GM12878 (cell line): ENCODE data around the gene IL16. TPM values are rescaled to one million over a fixed set of nuclear protein-coding genes. Genes with fewer than 3 reads are reported as not detected.

Experiments
- ATAC-seq: fragments of 200-7000 bp; cut with Tn5 transposase; 3 replicates; pipeline ENCODE4 v1.9.1; 2020; ENCODE audit warnings: mild to moderate bottlenecking, moderate library complexity
- BruUV-seq: library from RNA; stranded (reverse); fragments of 400-500 nt; replicated peaks from 2 replicates; lab custom pipeline; 2021; lab: Mats Ljungman, UMichigan
- CTCF ChIA-PET: fragments of 300-600 bp; sonication (Branson Sonifier 250); formaldehyde crosslinking; extraction: SDS; loops from one replicate; lab custom pipeline; 2021; ENCODE audit warnings: inconsistent platforms; lab: Yijun Ruan, JAX
- POLR2A ChIA-PET: fragments of 350-600 bp; formaldehyde crosslinking; extraction: SDS; loops from one replicate; lab custom pipeline; 2021; ENCODE audit warnings: inconsistent platforms; lab: Charles Lee
- RAD21 ChIA-PET: fragments of 300-600 bp; sonication (Branson Sonifier 250); formaldehyde crosslinking; loops from one replicate; lab custom pipeline; 2023; ENCODE audit warnings: antibody characterized with exemption; ENCODE audit not compliant: unreplicated experiment; lab: Charles Lee
- SMC1A ChIA-PET: fragments of 300-600 bp; sonication (Branson Sonifier 250); formaldehyde crosslinking; loops from one replicate; lab custom pipeline; 2023; ENCODE audit not compliant: unreplicated experiment, uncharacterized antibody; lab: Charles Lee
- DNase-seq: peaks from one replicate; pipeline ENCODE4 v3.0.0-alpha.2; 2011; ENCODE audit warnings: low read depth, low spot score
- FAIRE-seq: peaks from 3 replicates; lab custom pipeline; 2011; peaks lifted over from hg19 to GRCh38; lab: Jason Lieb, UNC
- H2AFZ ChIP-seq: 2 replicates; pipeline ENCODE4 v1.6.0; 2011; ENCODE audit warnings: low read depth, low read length, control low read depth; ENCODE audit not compliant: control insufficient read depth
- H3K27ac ChIP-seq: 2 replicates; pipeline ENCODE4 v1.5.1; 2011; ENCODE audit warnings: control low read depth; ENCODE audit not compliant: control insufficient read depth, insufficient read depth
- H3K27me3 ChIP-seq, 2 experiments: replicated peaks in 1 of 2; 2 replicates each; pipeline versions ENCODE4 v1.6.0 to v1.6.1; 2011; ENCODE audit warnings: low read length in 1 of 2; ENCODE audit not compliant: control insufficient read depth in 2 of 2, insufficient read depth in 2 of 2
- H3K36me3 ChIP-seq, 2 experiments: 2 replicates each; pipeline ENCODE4 v1.5.1; 2011; ENCODE audit warnings: low read length in 1 of 2; ENCODE audit not compliant: control insufficient read depth in 2 of 2, insufficient read depth in 2 of 2
- H3K4me1 ChIP-seq: 2 replicates; pipeline ENCODE4 v1.6.1; 2011; ENCODE audit warnings: mild to moderate bottlenecking, low read length, moderate library complexity, mixed read lengths; ENCODE audit not compliant: control insufficient read depth, insufficient read depth
- H3K4me2 ChIP-seq: 2 replicates; pipeline ENCODE4 v1.6.0; 2011; ENCODE audit warnings: control low read depth; ENCODE audit not compliant: control insufficient read depth, insufficient read depth
- H3K4me3 ChIP-seq: fragments of 200-600 bp; sonication (generic); 2 replicates; pipeline ENCODE4 v1.5.1; 2016
- H3K79me2 ChIP-seq: 2 replicates; pipeline ENCODE4 v1.6.0; 2011; ENCODE audit warnings: low read length; ENCODE audit not compliant: control insufficient read depth, insufficient read depth
- H3K9ac ChIP-seq: 2 replicates; pipeline ENCODE4 v1.8.0; 2011; ENCODE audit warnings: low read length, control low read depth, mixed read lengths; ENCODE audit not compliant: control insufficient read depth, insufficient read depth
- H3K9me3 ChIP-seq: replicated peaks from 3 replicates; pipeline ENCODE4 v1.5.1; 2011; ENCODE audit warnings: mild to moderate bottlenecking, low read length; ENCODE audit not compliant: control insufficient read depth, insufficient read depth
- H4K20me1 ChIP-seq: 2 replicates; pipeline ENCODE4 v1.6.0; 2011; ENCODE audit not compliant: control insufficient read depth, insufficient read depth
- BACH1 ChIP-seq: fragments of 450-650 bp; IDR thresholded peaks from 2 replicates; pipeline ENCODE4 v1.6.1; 2017; ENCODE audit warnings: mild to moderate bottlenecking, borderline replicate concordance
- EZH2 ChIP-seq: IDR thresholded peaks from 2 replicates; pipeline ENCODE4 v1.6.1; 2012; ENCODE audit warnings: low read depth, mild to moderate bottlenecking, control low read depth, inconsistent platforms, low read length, borderline replicate concordance; ENCODE audit not compliant: control insufficient read depth
- GATAD2B ChIP-seq: fragments of 450-650 bp; conservative IDR thresholded peaks from 2 replicates; pipeline ENCODE4 v1.6.1; 2017; ENCODE audit warnings: low read depth, mild to moderate bottlenecking, moderate library complexity
- SREBF1 ChIP-seq: IDR thresholded peaks from 2 replicates; pipeline ENCODE4 v1.6.1; 2012; ENCODE audit warnings: mild to moderate bottlenecking, low read length
- SUPT20H ChIP-seq: IDR thresholded peaks from 2 replicates; pipeline ENCODE4 v1.6.1; 2011; ENCODE audit warnings: low read depth, mild to moderate bottlenecking, low read length, moderate library complexity, borderline replicate concordance; ENCODE audit not compliant: control insufficient read depth
- TBL1XR1 ChIP-seq: IDR thresholded peaks from 2 replicates; pipeline ENCODE4 v1.6.1; 2012; ENCODE audit warnings: low read depth, low read length, improper control_type of control experiment
- ZZZ3 ChIP-seq: IDR thresholded peaks from 2 replicates; pipeline ENCODE4 v1.6.1; 2011; ENCODE audit warnings: low read depth; ENCODE audit not compliant: control insufficient read depth, insufficient read length
- WGBS: methylation state at CpG from one replicate; pipeline ENCODE4 v1.1.6; 2016; ENCODE audit warnings: low lambda C conversion rate; ENCODE audit not compliant: insufficient replicate concordance, insufficient coverage; ENCODE audit errors: missing lambda C conversion rate; 5-methylcytosine and 5-hydroxymethylcytosine counted together
- in situ Hi-C: fragments of 300-500 bp; cut with MboI; formaldehyde crosslinking; loops from 9 replicates; pipeline ENCODE4 v1.14.3; 2018; ENCODE audit warnings: mixed read lengths
- intact Hi-C: fragments of 100-400 bp; cut with micrococcal nuclease; formaldehyde crosslinking; loops from one replicate; pipeline ENCODE4 v1.14.2; 2022; ENCODE audit not compliant: unreplicated experiment
- polyA plus RNA-seq, 11 experiments: library from polyadenylated mRNA; depleted of rRNA in 4 of 11; unstranded in 6 of 11; stranded (reverse) in 5 of 11; fragments of >200 nt; fragmentation: Nextera tagmentation in 4 of 11; fragmentation: Illumina TruSeq in 1 of 11; extraction: Ambion mirVana in 4 of 11; extraction: Trizol in 1 of 11; gene quantifications; 1 replicate in 1 of 11; 2 replicates in 10 of 11; pipeline versions ENCODE4 v1.2.1 to v1.2.3, GENCODE V29; 2011 to 2016; ENCODE audit warnings: inconsistent platforms in 2 of 11, missing spikeins in 2 of 11, low read depth in 1 of 11
- total RNA-seq, 4 experiments: library from RNA; depleted of rRNA in 3 of 4; stranded (reverse); fragments of >200 nt in 3 of 4; fragmentation: Illumina TruSeq in 1 of 4; extraction: Trizol in 1 of 4; gene quantifications; 2 replicates each; pipeline versions ENCODE4 v1.2.1 to v1.2.3, GENCODE V29; 2013 to 2021
- TF ChIP-seq, protein P1 (sequence below): fragments of 450-650 bp; IDR thresholded peaks from 2 replicates; pipeline ENCODE4 v1.6.1; 2017; ENCODE audit warnings: mild to moderate bottlenecking
- TF ChIP-seq, protein P2 (sequence below): fragments of 450-650 bp; formaldehyde crosslinking; IDR thresholded peaks from 2 replicates; pipeline ENCODE4 v1.5.0; 2022; ENCODE audit warnings: mild to moderate bottlenecking, missing genetic modification characterization
- TF ChIP-seq, protein P3 (sequence below): IDR thresholded peaks from 2 replicates; pipeline ENCODE4 v1.6.1; 2012; ENCODE audit warnings: low read depth, low read length, improper control_type of control experiment
- TF ChIP-seq, protein P4 (sequence below): fragments of 450-650 bp; formaldehyde crosslinking; IDR thresholded peaks from 2 replicates; pipeline ENCODE4 v1.4.0; 2022; ENCODE audit warnings: mild to moderate bottlenecking, moderate library complexity

IL16 gene
- total and polyA plus RNA-seq, 10 of the 15 experiments (the other 5 are each of a cell fraction or from before 2014, with no cell fraction given): 21.7 to 206 (median 44.5) TPM

DNA sequence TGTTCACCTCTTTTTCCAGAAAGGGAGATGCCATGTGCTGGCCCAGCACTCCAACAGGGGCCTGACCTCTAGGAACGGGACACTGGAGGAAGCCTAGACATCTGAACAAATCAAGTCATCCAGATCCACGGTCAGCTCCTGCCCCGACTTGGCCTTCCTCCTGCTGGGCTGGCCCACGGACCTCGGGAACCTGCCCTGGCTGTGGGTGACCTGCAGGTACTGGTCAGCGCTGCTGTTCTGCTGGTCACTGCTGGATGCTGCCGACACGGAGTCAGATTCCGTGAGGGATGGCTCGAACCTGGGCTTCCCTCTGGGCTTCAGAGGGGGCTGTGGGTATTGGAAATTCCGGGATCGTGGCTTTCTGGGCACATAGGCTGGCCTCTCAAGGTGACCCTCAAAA lies 135.6 kb downstream of the IL16 start:
- WGBS: 95% methylated on average over 12 of the region's 12 CpGs
- H3K4me1 ChIP-seq: no peaks in the 10 kb centered on the region; the same call in 1 of the 2 replicates
- SMC1A ChIA-PET: interaction anchor here (1.0 to 2.6 kb wide), 4 partner anchors 31 to 66 kb away, joined by 3 to 16 read pairs (median 6); no protein-coding TSS in a partner anchor
- H3K36me3 ChIP-seq: no peaks in the 10 kb centered on the region
- CTCF ChIA-PET: interaction anchor here (9.2 to 11.3 kb wide), 2 partner anchors 56 to 65 kb away, joined by 142 to 242 read pairs; no protein-coding TSS in a partner anchor
- H2AFZ ChIP-seq: no peak overlapping the region
- H4K20me1 ChIP-seq: no peaks in the 10 kb centered on the region
- DNase-seq (no peak), ATAC-seq (no peak), FAIRE-seq (no peak)
- H3K4me2 ChIP-seq: no peak overlapping the region
- no TSS peak for BruUV-seq
- no peaks in the 10 kb centered on the region for H3K79me2 ChIP-seq
- H3K27me3 ChIP-seq: no peaks in the 10 kb centered on the region
- intact Hi-C loops (no loop called here), in situ Hi-C loops (no loop called here)
- H3K9me3 ChIP-seq: no peaks in the 10 kb centered on the region
- TF ChIP-seq BACH1: no peak
- TF ChIP-seq, protein P1, sequence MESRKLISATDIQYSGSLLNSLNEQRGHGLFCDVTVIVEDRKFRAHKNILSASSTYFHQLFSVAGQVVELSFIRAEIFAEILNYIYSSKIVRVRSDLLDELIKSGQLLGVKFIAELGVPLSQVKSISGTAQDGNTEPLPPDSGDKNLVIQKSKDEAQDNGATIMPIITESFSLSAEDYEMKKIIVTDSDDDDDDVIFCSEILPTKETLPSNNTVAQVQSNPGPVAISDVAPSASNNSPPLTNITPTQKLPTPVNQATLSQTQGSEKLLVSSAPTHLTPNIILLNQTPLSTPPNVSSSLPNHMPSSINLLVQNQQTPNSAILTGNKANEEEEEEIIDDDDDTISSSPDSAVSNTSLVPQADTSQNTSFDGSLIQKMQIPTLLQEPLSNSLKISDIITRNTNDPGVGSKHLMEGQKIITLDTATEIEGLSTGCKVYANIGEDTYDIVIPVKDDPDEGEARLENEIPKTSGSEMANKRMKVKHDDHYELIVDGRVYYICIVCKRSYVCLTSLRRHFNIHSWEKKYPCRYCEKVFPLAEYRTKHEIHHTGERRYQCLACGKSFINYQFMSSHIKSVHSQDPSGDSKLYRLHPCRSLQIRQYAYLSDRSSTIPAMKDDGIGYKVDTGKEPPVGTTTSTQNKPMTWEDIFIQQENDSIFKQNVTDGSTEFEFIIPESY: no peak
- no peak for TF ChIP-seq GATAD2B
- no peak for TF ChIP-seq SUPT20H
- no peak for TF ChIP-seq ZZZ3
- no peak for TF ChIP-seq EZH2
- TF ChIP-seq, protein P2, sequence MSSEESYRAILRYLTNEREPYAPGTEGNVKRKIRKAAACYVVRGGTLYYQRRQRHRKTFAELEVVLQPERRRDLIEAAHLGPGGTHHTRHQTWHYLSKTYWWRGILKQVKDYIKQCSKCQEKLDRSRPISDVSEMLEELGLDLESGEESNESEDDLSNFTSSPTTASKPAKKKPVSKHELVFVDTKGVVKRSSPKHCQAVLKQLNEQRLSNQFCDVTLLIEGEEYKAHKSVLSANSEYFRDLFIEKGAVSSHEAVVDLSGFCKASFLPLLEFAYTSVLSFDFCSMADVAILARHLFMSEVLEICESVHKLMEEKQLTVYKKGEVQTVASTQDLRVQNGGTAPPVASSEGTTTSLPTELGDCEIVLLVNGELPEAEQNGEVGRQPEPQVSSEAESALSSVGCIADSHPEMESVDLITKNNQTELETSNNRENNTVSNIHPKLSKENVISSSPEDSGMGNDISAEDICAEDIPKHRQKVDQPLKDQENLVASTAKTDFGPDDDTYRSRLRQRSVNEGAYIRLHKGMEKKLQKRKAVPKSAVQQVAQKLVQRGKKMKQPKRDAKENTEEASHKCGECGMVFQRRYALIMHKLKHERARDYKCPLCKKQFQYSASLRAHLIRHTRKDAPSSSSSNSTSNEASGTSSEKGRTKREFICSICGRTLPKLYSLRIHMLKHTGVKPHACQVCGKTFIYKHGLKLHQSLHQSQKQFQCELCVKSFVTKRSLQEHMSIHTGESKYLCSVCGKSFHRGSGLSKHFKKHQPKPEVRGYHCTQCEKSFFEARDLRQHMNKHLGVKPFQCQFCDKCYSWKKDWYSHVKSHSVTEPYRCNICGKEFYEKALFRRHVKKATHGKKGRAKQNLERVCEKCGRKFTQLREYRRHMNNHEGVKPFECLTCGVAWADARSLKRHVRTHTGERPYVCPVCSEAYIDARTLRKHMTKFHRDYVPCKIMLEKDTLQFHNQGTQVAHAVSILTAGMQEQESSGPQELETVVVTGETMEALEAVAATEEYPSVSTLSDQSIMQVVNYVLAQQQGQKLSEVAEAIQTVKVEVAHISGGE (CRISPR knock-in tag): no peak
- TF ChIP-seq, protein P3, sequence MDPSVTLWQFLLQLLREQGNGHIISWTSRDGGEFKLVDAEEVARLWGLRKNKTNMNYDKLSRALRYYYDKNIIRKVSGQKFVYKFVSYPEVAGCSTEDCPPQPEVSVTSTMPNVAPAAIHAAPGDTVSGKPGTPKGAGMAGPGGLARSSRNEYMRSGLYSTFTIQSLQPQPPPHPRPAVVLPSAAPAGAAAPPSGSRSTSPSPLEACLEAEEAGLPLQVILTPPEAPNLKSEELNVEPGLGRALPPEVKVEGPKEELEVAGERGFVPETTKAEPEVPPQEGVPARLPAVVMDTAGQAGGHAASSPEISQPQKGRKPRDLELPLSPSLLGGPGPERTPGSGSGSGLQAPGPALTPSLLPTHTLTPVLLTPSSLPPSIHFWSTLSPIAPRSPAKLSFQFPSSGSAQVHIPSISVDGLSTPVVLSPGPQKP: no peak
- TF ChIP-seq SREBF1: no peak
- TF ChIP-seq, protein P4, sequence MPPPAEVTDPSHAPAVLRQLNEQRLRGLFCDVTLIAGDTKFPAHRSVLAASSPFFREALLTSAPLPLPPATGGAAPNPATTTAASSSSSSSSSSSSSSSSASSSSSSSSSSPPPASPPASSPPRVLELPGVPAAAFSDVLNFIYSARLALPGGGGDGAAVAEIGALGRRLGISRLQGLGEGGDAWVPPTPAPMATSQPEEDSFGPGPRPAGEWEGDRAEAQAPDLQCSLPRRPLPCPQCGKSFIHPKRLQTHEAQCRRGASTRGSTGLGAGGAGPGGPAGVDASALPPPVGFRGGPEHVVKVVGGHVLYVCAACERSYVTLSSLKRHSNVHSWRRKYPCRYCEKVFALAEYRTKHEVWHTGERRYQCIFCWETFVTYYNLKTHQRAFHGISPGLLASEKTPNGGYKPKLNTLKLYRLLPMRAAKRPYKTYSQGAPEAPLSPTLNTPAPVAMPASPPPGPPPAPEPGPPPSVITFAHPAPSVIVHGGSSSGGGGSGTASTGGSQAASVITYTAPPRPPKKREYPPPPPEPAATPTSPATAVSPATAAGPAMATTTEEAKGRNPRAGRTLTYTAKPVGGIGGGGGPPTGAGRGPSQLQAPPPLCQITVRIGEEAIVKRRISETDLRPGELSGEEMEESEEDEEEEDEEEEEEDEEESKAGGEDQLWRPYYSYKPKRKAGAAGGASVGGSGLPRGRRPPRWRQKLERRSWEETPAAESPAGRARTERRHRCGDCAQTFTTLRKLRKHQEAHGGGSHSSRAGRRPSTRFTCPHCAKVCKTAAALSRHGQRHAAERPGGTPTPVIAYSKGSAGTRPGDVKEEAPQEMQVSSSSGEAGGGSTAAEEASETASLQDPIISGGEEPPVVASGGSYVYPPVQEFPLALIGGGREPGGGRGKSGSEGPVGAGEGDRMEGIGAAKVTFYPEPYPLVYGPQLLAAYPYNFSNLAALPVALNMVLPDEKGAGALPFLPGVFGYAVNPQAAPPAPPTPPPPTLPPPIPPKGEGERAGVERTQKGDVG (CRISPR knock-in tag): no peak
- TF ChIP-seq TBL1XR1: no peak
- no peak overlapping the region for H3K9ac ChIP-seq
- RAD21 ChIA-PET: interaction anchor here (1.2 to 9.2 kb wide), 4 partner anchors 8 to 57 kb away, joined by 3 to 137 read pairs (median 4); partner anchors contain the start of gene STARD5
- H3K27ac ChIP-seq: no peak overlapping the region
- POLR2A ChIA-PET: no interaction called here
- no peak overlapping the region for H3K4me3 ChIP-seq
